HG02884 (cell line): ENCODE measurements around the gene RPL27A.
A peak's percentile ranks its signal among the peaks of the same experiment; 100 is the strongest.
"Not testable (repeated sequence)": the region's sequence is repeated elsewhere in the genome, so short reads cannot be mapped to it uniquely, and the experiment has no call there.

Experiments
- ATAC-seq: cut with Tn5 transposase; IDR thresholded peaks from one replicate; pipeline ENCODE4 v1.9.1; 2021; ENCODE audit warnings: mild to moderate bottlenecking, moderate library complexity; ENCODE audit not compliant: unreplicated experiment

RPL27A gene

DNA sequence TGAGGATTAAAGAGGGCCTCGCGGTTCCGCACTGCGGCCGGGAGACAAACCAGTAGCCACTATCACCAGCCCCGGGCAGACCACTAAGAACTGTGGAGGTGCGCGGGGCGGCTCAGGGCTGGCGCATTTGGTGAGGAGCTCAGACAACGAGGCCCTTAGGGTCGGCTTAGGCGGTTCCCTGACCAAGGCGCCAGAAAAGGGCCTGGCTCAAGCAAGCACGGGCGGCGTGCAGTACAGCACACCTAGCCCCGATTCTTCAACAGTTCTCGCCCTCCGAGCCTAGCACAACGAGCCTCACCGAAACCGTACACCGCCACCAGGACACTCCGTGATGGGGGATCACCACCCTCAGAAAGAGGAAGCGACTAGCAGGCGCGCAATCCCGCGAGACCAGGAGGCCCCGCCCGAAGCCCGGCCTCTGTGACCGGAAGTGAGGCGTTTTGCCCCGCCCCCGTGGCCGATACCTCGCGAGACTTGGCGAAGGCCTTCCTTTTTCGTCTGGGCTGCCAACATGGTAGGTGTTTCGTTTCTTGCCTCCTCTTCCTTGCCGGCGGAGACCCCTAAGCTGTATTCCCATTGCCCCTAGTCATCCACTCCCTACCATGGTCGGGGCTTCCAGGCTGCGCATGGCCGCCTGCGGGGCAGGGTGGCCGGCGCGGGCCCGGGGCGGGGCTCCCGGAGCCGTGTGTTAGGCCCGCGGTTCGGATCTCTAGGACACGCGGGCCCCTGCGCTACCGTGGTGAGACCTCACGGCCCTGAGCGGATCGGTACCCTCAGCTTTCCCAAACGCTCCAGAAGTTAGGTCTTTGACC is at the start of gene RPL27A, which contains the start of gene TRIM66:
Gene RPL27A, plus strand, starts transcription at position 490 of the 812 bp plus-strand sequence. Its CDS starts 22 bp downstream, at position 512.
Gene TRIM66, minus strand, starts transcription at position 363 of the 812 bp plus-strand sequence. CDS start 10,391 bp downstream, outside the sequence.
- ATAC-seq: peak; percentile 92

DNA sequence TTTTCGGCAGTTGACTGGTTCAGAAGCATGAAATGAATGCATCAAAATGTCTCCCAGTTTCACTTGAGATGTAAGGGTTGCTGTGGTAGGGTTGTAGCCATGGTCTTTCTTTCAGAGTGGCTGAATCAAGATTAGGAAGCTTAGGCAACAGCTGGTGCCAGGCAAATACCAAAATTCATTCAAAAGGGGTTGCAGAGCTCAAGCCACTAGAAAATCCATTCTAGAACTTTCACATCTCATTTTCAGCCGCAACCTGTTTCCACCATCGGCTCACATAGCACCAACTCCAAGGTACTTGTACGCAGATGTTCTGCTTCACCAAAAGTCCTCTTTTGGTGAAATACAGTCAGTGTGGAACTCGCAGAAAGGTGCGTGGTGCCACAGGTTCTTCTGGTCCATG is 48.1 kb upstream of the RPL27A start:
- ATAC-seq: no peak

- ATAC-seq: no peak
These were observed 46.5 kb upstream of the RPL27A start for GRCh38 chr11:8636127-8636526.

GRCh38 chr11:8638300-8638699 is 44.3 kb upstream of the RPL27A start:
- no peak for ATAC-seq

DNA sequence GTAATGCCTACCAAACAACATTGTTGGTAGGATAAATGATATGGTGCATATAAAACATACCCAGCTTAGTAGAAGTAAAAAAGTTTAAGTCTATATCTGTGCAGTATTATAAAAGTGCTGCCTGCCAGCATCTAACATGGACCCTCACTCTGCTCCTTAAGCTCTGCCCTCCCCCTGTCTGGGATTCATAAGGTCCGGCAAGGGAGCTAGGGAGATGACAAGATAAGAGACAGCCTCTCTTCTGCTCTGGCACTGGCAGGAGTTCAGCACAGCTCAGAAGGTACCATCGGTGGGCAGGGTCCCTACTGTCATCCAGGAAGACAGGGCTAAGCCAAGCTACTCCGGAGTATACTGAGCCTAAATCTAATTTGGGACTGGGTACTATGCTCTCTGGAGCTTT is 42.9 kb upstream of the RPL27A start:
- no peak for ATAC-seq

DNA sequence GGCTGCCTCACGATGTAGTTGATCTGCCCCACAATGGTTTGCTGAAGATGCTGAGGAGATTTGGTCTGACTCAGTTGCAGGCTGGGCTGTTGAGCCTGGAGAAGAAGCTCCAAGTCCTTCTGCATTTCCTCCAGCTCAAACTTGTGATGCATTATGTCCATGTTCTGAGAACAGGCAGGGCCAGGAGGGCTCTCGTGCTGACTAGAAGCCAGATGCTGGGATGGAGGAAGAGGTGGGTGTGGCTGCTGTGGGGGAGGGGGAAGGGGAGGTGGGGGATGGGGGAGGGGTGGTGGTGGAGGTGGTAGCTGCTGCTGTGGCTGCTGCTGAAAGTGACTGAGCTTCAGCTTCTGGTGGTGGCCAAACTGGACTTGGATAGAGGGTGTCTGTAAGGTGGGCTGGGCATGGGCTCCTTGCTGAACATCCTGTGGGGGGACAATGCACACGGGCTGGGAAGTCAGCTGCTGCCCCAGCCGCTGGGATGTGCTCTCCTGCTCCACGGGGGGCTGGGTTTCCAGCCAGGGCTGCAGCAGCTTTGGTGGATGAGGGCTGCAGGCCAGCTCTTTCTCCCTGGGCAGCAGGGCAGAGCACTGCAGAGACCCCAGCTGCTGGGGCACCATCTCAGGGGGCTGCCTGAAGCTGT is 42.2 kb upstream of the RPL27A start:
- ATAC-seq: no peak

- no peak for ATAC-seq
These were observed 41.3 kb upstream of the RPL27A start for GRCh38 chr11:8641332-8641731.

GRCh38 chr11:8642196-8642841 is 40.3 kb upstream of the RPL27A start:
- no peak for ATAC-seq

- no peak for ATAC-seq
These were observed 35.7 kb upstream of the RPL27A start for GRCh38 chr11:8646873-8647272.

- no peak for ATAC-seq
These were observed 33.2 kb upstream of the RPL27A start for GRCh38 chr11:8649361-8649760.

DNA sequence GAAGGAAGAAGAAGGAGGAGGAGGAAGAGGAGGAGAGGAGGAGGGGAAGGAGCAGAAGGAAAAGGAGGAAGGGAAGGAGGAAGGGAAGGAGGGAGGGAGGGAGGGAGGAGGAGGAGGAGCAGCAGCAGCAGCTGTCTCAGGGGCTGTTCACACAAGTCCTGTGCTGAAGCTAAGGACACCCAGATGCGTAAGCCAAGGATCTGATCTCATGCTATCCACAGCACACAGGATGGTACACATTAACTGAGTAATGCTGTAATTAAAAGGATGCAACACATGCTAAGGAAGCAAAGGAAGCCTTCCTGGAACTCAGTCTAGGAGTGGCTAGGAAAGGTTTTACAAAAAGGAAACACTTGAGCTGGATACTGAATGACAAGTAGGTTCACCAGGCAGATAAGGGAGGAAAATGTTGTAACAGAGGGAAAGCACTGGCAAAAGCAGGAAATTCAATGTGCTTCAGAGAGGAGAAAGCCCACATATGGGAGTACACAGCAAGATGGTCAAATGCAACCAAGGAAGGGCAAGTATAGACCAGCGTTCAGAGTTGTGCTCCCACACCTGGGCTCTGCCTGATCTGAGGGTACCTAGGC is 32.1 kb upstream of the RPL27A start:
- no peak for ATAC-seq

- no peak for ATAC-seq
These were observed 30.5 kb upstream of the RPL27A start for GRCh38 chr11:8652140-8652539.

GRCh38 chr11:8654503-8654902 is 28.1 kb upstream of the RPL27A start:
- no peak for ATAC-seq

- no peak for ATAC-seq
These were observed 26.3 kb upstream of the RPL27A start for GRCh38 chr11:8656291-8656690.

DNA sequence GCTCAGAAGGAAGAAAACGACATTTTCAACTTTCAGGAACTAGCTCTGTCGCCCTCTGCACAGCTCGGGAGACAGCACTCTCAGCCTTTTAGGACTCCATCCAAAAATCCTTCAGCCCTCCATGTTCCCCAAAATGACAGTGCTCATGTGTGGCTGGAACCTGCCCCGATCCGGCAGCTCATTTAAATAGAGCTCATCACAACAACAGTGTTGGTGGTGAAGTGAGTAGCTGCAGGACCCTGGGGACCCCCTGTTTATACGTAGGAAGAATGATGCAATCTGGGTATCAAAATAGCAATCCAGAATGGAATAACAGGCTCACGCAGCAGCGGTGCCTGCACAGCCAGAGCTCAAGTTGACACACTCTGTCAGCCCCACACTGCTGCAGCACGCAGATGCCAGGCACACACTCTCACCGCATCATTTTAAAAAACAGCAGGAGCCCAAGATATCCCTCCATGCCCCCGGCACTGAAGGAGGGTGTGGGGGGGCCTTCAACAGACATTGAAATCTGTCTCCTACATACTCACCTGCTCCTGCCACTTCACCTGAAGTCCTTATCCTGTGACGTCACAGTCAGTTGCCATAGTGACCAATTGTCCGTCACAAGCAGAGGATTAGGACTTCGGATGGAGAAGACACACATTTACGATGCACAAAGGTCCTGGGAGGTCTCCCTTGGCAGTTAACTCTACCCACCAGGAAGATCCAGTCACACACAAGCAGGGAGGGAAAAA is 24.1 kb upstream of the RPL27A start:
- ATAC-seq: no peak

DNA sequence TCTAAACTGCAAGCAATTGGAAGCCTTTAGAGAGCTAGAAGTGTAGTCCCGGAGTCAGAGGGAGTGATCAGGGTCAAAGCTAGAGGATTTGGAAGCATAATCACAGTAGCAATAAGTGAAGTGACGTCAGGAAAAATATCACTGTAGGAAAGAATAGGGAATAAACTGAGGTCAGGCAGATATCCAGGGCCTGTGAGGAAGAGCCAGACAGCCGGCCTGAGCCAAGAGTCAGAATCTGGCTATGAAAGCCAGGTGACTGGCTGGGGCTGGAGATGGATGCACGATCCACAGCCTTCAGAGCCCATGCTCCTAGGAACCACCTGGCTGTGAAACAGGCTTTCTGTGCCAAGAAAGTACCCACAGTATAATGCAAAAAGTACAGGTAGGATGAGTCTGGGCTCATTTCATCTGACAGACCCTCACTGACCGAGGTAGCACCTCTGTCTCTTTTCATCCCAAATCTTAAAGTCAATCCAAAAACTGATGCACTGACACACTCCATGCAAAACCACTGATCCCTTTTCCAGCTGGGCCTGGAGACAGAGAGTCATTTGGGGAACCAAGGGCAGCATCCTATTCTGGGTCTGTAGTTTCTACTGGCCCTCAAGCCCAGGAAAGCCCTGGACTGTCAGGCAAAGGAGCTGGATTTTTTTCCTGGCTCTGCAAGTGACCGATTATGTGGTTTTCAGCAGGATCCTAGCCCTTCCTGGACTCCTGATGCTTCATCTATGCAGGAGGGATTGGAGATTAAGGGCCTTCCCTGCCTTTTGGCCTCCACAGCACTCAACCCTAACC is 21.4 kb upstream of the RPL27A start:
- no peak for ATAC-seq

DNA sequence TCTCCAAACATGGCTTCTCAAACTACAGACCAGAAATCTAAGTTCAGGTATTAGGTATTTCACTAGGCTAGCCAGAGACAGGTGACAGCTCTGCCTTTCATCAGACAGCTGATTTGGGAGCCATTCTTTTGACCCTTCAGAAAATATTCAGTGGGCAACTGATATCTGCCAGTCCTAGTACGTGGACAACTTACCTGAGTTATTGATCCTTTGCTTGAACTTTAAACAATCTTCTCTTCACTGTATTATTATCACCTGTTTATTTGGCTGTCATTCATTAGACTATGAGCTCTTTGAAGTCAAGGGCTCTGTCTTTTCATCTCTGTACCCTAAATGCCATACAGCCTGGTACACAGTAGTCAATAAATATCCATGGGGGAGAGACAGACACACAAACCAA is 17.4 kb upstream of the RPL27A start:
- ATAC-seq: no peak

- not testable (repeated sequence) for ATAC-seq
These were observed 12.5 kb upstream of the RPL27A start for GRCh38 chr11:8670081-8670480.

- ATAC-seq: no peak
These were observed 11.4 kb upstream of the RPL27A start for GRCh38 chr11:8671193-8671612.

- ATAC-seq: no peak
These were observed 10.9 kb upstream of the RPL27A start for GRCh38 chr11:8671651-8672062.
